ENCODE data around the gene CYP4F2.

GRCh38 chr19:15936950-15937349 lies 39.1 kb upstream of the CYP4F2 start:
- no peak for TF ChIP-seq POLR2AphosphoS5 (IDR thresholded peaks at IDR 0.05)
- TF ChIP-seq, protein P1, sequence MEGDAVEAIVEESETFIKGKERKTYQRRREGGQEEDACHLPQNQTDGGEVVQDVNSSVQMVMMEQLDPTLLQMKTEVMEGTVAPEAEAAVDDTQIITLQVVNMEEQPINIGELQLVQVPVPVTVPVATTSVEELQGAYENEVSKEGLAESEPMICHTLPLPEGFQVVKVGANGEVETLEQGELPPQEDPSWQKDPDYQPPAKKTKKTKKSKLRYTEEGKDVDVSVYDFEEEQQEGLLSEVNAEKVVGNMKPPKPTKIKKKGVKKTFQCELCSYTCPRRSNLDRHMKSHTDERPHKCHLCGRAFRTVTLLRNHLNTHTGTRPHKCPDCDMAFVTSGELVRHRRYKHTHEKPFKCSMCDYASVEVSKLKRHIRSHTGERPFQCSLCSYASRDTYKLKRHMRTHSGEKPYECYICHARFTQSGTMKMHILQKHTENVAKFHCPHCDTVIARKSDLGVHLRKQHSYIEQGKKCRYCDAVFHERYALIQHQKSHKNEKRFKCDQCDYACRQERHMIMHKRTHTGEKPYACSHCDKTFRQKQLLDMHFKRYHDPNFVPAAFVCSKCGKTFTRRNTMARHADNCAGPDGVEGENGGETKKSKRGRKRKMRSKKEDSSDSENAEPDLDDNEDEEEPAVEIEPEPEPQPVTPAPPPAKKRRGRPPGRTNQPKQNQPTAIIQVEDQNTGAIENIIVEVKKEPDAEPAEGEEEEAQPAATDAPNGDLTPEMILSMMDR (IDR thresholded peaks at IDR 0.05 in 8 of 11, conservative IDR thresholded peaks at IDR 0.05 in 3 of 11): no peak
- no peak for TF ChIP-seq POLR2A (IDR thresholded peaks at IDR 0.05)
